Fibroblast of mammary gland (primary cell): Measurements from ENCODE around the gene CDH11.

Experiments
- DNase-seq: peaks from one replicate; pipeline ENCODE4 v3.0.0-alpha.2; 2010; ENCODE audit warnings: low read depth
- H3K4me3 ChIP-seq: 2 replicates; pipeline ENCODE4 v1.5.1; 2011; ENCODE audit warnings: low read depth, mild to moderate bottlenecking, low read length, moderate library complexity; ENCODE audit not compliant: control insufficient read depth
- CTCF ChIP-seq: conservative IDR thresholded peaks from 2 replicates; pipeline ENCODE4 v1.5.1; 2011; ENCODE audit warnings: low read depth, low read length, inconsistent platforms; ENCODE audit not compliant: control insufficient read depth, insufficient read depth

Gene CDH11

DNA sequence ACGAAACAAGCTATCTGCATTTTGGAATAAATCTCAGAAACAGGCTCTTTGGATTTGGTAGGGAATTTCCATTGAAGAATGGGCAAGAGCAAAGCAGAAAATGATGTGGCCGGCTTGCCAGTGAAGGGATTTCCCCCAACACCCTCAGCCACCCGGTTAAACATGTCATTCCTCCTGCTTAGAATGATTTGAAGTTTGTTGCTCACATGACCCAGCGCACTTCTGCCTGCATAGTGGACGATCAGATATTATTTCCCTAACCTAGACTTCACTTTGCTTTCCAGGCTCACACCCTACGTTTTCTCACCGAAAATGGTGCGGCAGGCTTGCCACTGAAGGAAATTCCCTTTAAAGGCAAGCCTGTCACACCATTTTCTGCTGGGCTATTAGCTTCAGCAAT lies 170.7 kb downstream of the CDH11 start:
- no peak for DNase-seq
- H3K4me3 ChIP-seq: no peak overlapping the region
- no peak for TF ChIP-seq CTCF

DNA sequence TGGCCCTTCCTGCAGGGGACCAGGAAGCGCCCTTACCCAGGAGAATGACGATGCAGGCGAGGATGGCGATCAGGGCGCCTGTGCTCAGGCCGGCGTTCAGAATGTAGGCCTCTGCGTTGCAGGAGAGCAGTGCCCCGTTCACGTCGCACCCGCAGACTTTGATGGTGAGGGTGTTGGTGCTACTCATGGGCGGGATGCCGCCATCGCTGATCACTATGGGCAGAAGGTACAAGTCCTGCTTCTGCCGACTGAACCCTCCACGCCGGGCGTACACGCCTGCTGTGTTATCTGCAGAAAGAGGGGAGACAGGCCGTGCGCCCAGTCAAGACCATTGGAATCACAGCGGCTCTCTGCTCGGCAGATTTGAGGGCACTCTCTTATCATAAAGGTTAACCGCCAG lies 171.1 kb downstream of the CDH11 start:
- DNase-seq: no peak
- TF ChIP-seq CTCF: no peak
- no peak overlapping the region for H3K4me3 ChIP-seq

DNA sequence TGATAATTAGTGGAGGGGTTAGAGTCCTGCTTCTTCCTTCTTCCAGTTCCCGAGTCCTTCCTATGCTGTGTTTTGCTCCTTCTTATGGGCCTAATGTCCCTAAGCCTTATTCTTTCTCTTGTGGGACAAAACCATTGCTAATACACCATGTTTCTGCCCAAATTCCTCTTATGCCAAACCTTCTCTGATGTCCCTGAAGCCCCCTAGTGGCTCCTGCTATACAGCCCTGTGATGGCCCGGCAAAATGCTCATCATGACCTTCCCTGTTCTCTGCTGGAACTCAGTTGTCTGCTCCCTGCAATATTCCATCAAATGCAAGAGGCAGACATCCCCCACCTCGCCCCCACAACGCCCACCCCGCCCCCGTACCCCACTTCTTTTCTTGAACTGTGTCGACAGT lies 171.6 kb downstream of the CDH11 start:
- no peak overlapping the region for H3K4me3 ChIP-seq
- TF ChIP-seq CTCF: peak; percentile 30
- DNase-seq: no peak

GRCh38 chr16:64948056-64948455 lies 173.8 kb downstream of the CDH11 start:
- no peak overlapping the region for H3K4me3 ChIP-seq
- DNase-seq: no peak
- no peak for TF ChIP-seq CTCF

- TF ChIP-seq CTCF: no peak
- DNase-seq: no peak
- H3K4me3 ChIP-seq: no peak overlapping the region
These were observed 174.2 kb downstream of the CDH11 start for GRCh38 chr16:64947651-64948050.

DNA sequence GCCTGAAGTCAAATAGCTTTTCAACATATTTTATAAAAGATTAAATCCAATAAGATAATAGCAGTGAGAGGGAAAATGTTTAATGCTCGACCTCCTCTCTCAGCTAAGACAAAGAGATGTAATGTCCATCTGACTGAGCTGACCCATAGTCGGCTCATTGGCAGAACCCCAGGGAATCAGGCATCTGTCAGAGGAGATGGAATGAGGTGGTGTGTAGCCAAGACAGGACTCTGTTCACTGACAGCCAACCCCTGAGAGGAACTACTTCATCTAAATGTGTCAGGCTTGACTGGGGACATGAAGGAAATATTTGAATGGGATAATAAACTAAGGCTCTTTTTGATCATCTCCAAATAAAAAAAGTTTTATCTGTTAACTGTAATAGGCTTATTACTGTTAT lies 188.0 kb downstream of the CDH11 start:
- peak; percentile 30 for DNase-seq
- H3K4me3 ChIP-seq: no peak overlapping the region
- no peak for TF ChIP-seq CTCF

DNA sequence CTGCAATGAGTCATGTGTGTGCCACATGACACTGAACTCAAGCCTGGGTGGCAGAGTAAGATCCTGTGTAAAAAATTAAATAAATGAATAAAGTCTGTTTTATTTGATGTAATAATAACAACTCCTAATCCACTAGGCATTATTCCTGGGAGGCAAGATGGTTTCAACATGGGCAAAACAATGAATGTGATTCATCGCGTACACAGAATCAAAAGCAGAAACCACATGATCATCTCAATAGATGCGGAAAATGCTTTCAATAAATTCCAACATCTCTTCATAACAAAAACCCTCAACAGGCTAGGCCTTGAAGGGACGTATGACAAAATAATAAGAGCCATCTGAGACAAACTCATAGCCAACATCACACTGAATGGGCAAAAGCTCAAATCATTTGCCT lies 195.4 kb downstream of the CDH11 start:
- H3K4me3 ChIP-seq: no peak overlapping the region
- TF ChIP-seq CTCF: no peak
- peak; percentile 5 for DNase-seq
